Calu3 (cell line): ENCODE data around the gene TRIM8. TPM values are rescaled to one million over a fixed set of nuclear protein-coding genes. Genes with fewer than 3 reads are reported as not detected.

ENCODE experiments used
- BruUV-seq: library from RNA; stranded (reverse); fragments of 400-500 nt; replicated peaks from 2 replicates; lab custom pipeline; 2021; lab: Mats Ljungman, UMichigan
- CTCF ChIA-PET: fragments of 300-600 bp; sonication (Branson Sonifier 250); formaldehyde crosslinking; loops from one replicate; lab custom pipeline; 2022; ENCODE audit warnings: antibody characterized with exemption; lab: Charles Lee
- DNase-seq: peaks from one replicate; pipeline ENCODE4 v3.0.0; 2022
- H3K27ac Mint-ChIP-seq: one replicate; pipeline ENCODE4 v1.8.0; 2022; ENCODE audit warnings: mixed read lengths; ENCODE audit not compliant: unreplicated experiment
- H3K27me3 Mint-ChIP-seq: one replicate; pipeline ENCODE4 v1.8.0; 2022; ENCODE audit warnings: mixed read lengths; ENCODE audit not compliant: unreplicated experiment
- H3K36me3 Mint-ChIP-seq: one replicate; pipeline ENCODE4 v1.8.0; 2022; ENCODE audit warnings: mild to moderate bottlenecking, moderate library complexity, mixed read lengths; ENCODE audit not compliant: insufficient read depth, unreplicated experiment
- H3K4me1 Mint-ChIP-seq: one replicate; pipeline ENCODE4 v1.8.0; 2022; ENCODE audit warnings: mild to moderate bottlenecking, low read depth, mixed read lengths; ENCODE audit not compliant: unreplicated experiment
- H3K4me3 Mint-ChIP-seq: one replicate; pipeline ENCODE4 v1.8.0; 2022; ENCODE audit warnings: mild to moderate bottlenecking, low read depth, moderate library complexity, mixed read lengths; ENCODE audit not compliant: unreplicated experiment
- H3K9me3 Mint-ChIP-seq: one replicate; pipeline ENCODE4 v1.8.0; 2022; ENCODE audit warnings: low read depth, mixed read lengths; ENCODE audit not compliant: unreplicated experiment
- CTCF ChIP-seq: fragments of 200-600 bp; IDR thresholded peaks from one replicate; pipeline ENCODE4 v1.8.0; 2022; ENCODE audit warnings: antibody characterized with exemption; ENCODE audit not compliant: unreplicated experiment
- intact Hi-C: fragments of 100-400 bp; cut with micrococcal nuclease; formaldehyde crosslinking; loops from one replicate; pipeline ENCODE4 v1.10.0; 2022; ENCODE audit not compliant: unreplicated experiment
- total RNA-seq: library from RNA; stranded (reverse); gene quantifications from 2 replicates; pipeline ENCODE4 v1.2.3, GENCODE V29; 2022

TRIM8 gene
- total RNA-seq, 1 experiment from 2014 or later, result 52.1 TPM

GRCh38 chr10:102624094-102624493 lies 20.2 kb upstream of the TRIM8 start:
- Mint-ChIP-seq H3K27me3 (no peaks in the 10 kb centered on the region), H3K4me3 (no peak overlapping the region), H3K27ac (no peak overlapping the region), H3K9me3 (no peaks in the 10 kb centered on the region), H3K4me1 (peaks cover 33% of the 10 kb centered on the region), H3K36me3 (peaks cover 7% of the 10 kb centered on the region)
- intact Hi-C loops, result no loop called here
- CTCF ChIA-PET, result interaction anchor here (1.0 kb wide), 1 partner anchor 12 kb away, joined by 3 read pairs; no protein-coding TSS in a partner anchor
- BruUV-seq, result no TSS peak
- no peak for DNase-seq
- no peak for TF ChIP-seq CTCF

GRCh38 chr10:102624751-102625645 lies 19.3 kb upstream of the TRIM8 start:
- intact Hi-C loops, result no loop called here
- no peak for TF ChIP-seq CTCF
- no peak overlapping the region for H3K4me3 Mint-ChIP-seq
- CTCF ChIA-PET, result interaction anchor here (1.0 kb wide), 1 partner anchor 13 kb away, joined by 3 read pairs; no protein-coding TSS in a partner anchor
- no peaks in the 10 kb centered on the region for H3K9me3 Mint-ChIP-seq
- DNase-seq, result no peak
- peaks cover 42% of the 10 kb centered on the region for H3K4me1 Mint-ChIP-seq
- H3K27ac Mint-ChIP-seq, result no peak overlapping the region
- peaks cover 7% of the 10 kb centered on the region for H3K36me3 Mint-ChIP-seq
- no peaks in the 10 kb centered on the region for H3K27me3 Mint-ChIP-seq
- no TSS peak for BruUV-seq

GRCh38 chr10:102626026-102626685 lies 18.1 kb upstream of the TRIM8 start:
- BruUV-seq, result no TSS peak
- Mint-ChIP-seq H3K4me1 (peaks cover 53% of the 10 kb centered on the region), H3K27me3 (no peaks in the 10 kb centered on the region), H3K9me3 (no peaks in the 10 kb centered on the region), H3K36me3 (peaks cover 11% of the 10 kb centered on the region), H3K27ac (no peak overlapping the region), H3K4me3 (no peak overlapping the region)
- DNase-seq, result no peak
- CTCF ChIA-PET, result interaction anchor here (1.4 kb wide), 1 partner anchor 20 kb away, joined by 3 read pairs; no protein-coding TSS in a partner anchor
- TF ChIP-seq CTCF, result no peak
- intact Hi-C loops, result no loop called here

GRCh38 chr10:102627291-102627735 lies 17.0 kb upstream of the TRIM8 start:
- no peaks in the 10 kb centered on the region for H3K9me3 Mint-ChIP-seq
- no peak overlapping the region for H3K4me3 Mint-ChIP-seq
- H3K4me1 Mint-ChIP-seq, result peaks cover 59% of the 10 kb centered on the region
- intact Hi-C loops, result no loop called here
- CTCF ChIA-PET, result interaction anchor here (0.5 to 1.4 kb wide), 3 partner anchors 18 to 23 kb away, joined by 3 to 9 read pairs (median 4); no protein-coding TSS in a partner anchor
- no peak for DNase-seq
- BruUV-seq, result no TSS peak
- no peak for TF ChIP-seq CTCF
- H3K27ac Mint-ChIP-seq, result no peak overlapping the region
- H3K27me3 Mint-ChIP-seq, result no peaks in the 10 kb centered on the region
- H3K36me3 Mint-ChIP-seq, result peaks cover 13% of the 10 kb centered on the region
